Caco-2 (cell line): ENCODE results near the gene B3GLCT. TPM values are rescaled to one million over a fixed set of nuclear protein-coding genes. Genes with fewer than 3 reads are reported as not detected.

ENCODE experiments used
- BruUV-seq: library from RNA; stranded (reverse); fragments of 400-500 nt; replicated peaks from 2 replicates; lab custom pipeline; 2021; lab: Mats Ljungman, UMichigan
- CTCF ChIA-PET: fragments of 300-600 bp; sonication (Branson Sonifier 250); formaldehyde crosslinking; loops from one replicate; lab custom pipeline; 2022; ENCODE audit warnings: antibody characterized with exemption; lab: Charles Lee
- POLR2A ChIA-PET: fragments of 300-600 bp; sonication (Branson Sonifier 250); formaldehyde crosslinking; loops from one replicate; lab custom pipeline; 2022; ENCODE audit warnings: antibody characterized with exemption; lab: Charles Lee
- DNase-seq, 2 experiments: peaks; one replicate each; pipeline versions ENCODE4 v3.0.0 to v3.0.0-alpha.2; 2020 to 2022
- H3K27me3 ChIP-seq: replicated peaks from 2 replicates; pipeline ENCODE4 v1.6.0; 2011; ENCODE audit warnings: low read length; ENCODE audit not compliant: control insufficient read depth, insufficient read depth
- H3K36me3 ChIP-seq: 2 replicates; pipeline ENCODE4 v1.5.1; 2011; ENCODE audit warnings: low read length; ENCODE audit not compliant: control insufficient read depth, insufficient read depth
- H3K4me1 ChIP-seq: fragments of 250-450 bp; sonication (Bioruptor Pico); 2 replicates; pipeline ENCODE4 v1.5.1; 2020; ENCODE audit warnings: mild to moderate bottlenecking
- H3K4me3 ChIP-seq: 2 replicates; pipeline ENCODE4 v1.5.1; 2011; ENCODE audit warnings: low read depth, mild to moderate bottlenecking, control low read depth, low read length
- H3K9me3 ChIP-seq: fragments of 250-450 bp; sonication (Bioruptor Pico); 2 replicates; pipeline ENCODE4 v1.5.1; 2020; ENCODE audit warnings: mild to moderate bottlenecking, moderate library complexity
- H3K27ac Mint-ChIP-seq: one replicate; pipeline ENCODE4 v1.8.0; 2022; ENCODE audit warnings: mixed read lengths; ENCODE audit not compliant: unreplicated experiment
- H3K27me3 Mint-ChIP-seq: one replicate; pipeline ENCODE4 v1.8.0; 2022; ENCODE audit warnings: mixed read lengths; ENCODE audit not compliant: insufficient read depth, unreplicated experiment
- H3K36me3 Mint-ChIP-seq: one replicate; pipeline ENCODE4 v1.8.0; 2022; ENCODE audit warnings: mild to moderate bottlenecking, mixed read lengths; ENCODE audit not compliant: insufficient read depth, unreplicated experiment
- H3K4me1 Mint-ChIP-seq: one replicate; pipeline ENCODE4 v1.8.0; 2022; ENCODE audit warnings: low read depth, mixed read lengths; ENCODE audit not compliant: unreplicated experiment
- H3K4me3 Mint-ChIP-seq: one replicate; pipeline ENCODE4 v1.8.0; 2022; ENCODE audit warnings: mild to moderate bottlenecking, moderate library complexity, mixed read lengths; ENCODE audit not compliant: unreplicated experiment
- H3K9me3 Mint-ChIP-seq: one replicate; pipeline ENCODE4 v1.8.0; 2022; ENCODE audit warnings: mixed read lengths; ENCODE audit not compliant: unreplicated experiment
- CTCF ChIP-seq, 2 experiments: fragments of 200-600 bp in 1 of 2; IDR thresholded peaks; 1 replicate in 1 of 2; 2 replicates in 1 of 2; pipeline versions ENCODE4 v1.5.1 to v1.8.0; 2011 to 2022; ENCODE audit warnings: antibody characterized with exemption in 1 of 2, control low read depth in 1 of 2, inconsistent platforms in 1 of 2, low read depth in 1 of 2, low read length in 1 of 2, mild to moderate bottlenecking in 1 of 2, moderate library complexity in 1 of 2; ENCODE audit not compliant: insufficient read depth in 1 of 2, severe bottlenecking in 1 of 2, unreplicated experiment in 1 of 2
- intact Hi-C: fragments of 100-400 bp; cut with micrococcal nuclease; formaldehyde crosslinking; loops from one replicate; pipeline ENCODE4 v1.10.0; 2022; ENCODE audit not compliant: unreplicated experiment
- total RNA-seq: library from RNA; stranded (reverse); gene quantifications from 2 replicates; pipeline ENCODE4 v1.2.3, GENCODE V29; 2022

B3GLCT gene
- total RNA-seq, 1 experiment from 2014 or later = 4.5 TPM

GRCh38 chr13:31195616-31196015, 4.2 kb upstream of the B3GLCT start:
- H3K4me1 Mint-ChIP-seq = no peaks in the 10 kb centered on the region
- ChIA-PET CTCF (no interaction called here), POLR2A (no interaction called here)
- H3K27ac Mint-ChIP-seq = no peak overlapping the region
- Histone ChIP-seq H3K4me1 (no peaks in the 10 kb centered on the region), H3K9me3 (no peaks in the 10 kb centered on the region), H3K4me3 (no peak overlapping the region), H3K36me3 (no peaks in the 10 kb centered on the region), H3K27me3 (no peaks in the 10 kb centered on the region)
- H3K27me3 Mint-ChIP-seq = no peaks in the 10 kb centered on the region
- intact Hi-C loops = no loop called here
- no peak overlapping the region for H3K4me3 Mint-ChIP-seq
- H3K36me3 Mint-ChIP-seq = no peaks in the 10 kb centered on the region
- no peak for TF ChIP-seq CTCF (IDR thresholded peaks at IDR 0.05; ENCODE audit: insufficient read depth in 1 of 2, low read depth in 1 of 2, low read length in 1 of 2, severe bottlenecking in 1 of 2, unreplicated experiment in 1 of 2)
- DNase-seq = no peak
- BruUV-seq = no TSS peak
- H3K9me3 Mint-ChIP-seq = no peaks in the 10 kb centered on the region

- H3K27me3 ChIP-seq = no peaks in the 10 kb centered on the region
- no peak for TF ChIP-seq CTCF (IDR thresholded peaks at IDR 0.05; ENCODE audit: insufficient read depth in 1 of 2, low read depth in 1 of 2, low read length in 1 of 2, severe bottlenecking in 1 of 2, unreplicated experiment in 1 of 2)
- DNase-seq = no peak
- no peak overlapping the region for H3K4me3 Mint-ChIP-seq
- POLR2A ChIA-PET = no interaction called here
- CTCF ChIA-PET = no interaction called here
- peaks cover 6% of the 10 kb centered on the region for H3K4me1 ChIP-seq
- H3K9me3 Mint-ChIP-seq = no peaks in the 10 kb centered on the region
- no TSS peak for BruUV-seq
- H3K4me1 Mint-ChIP-seq = peaks cover 4% of the 10 kb centered on the region
- H3K4me3 ChIP-seq = no peak overlapping the region
- H3K27me3 Mint-ChIP-seq = no peaks in the 10 kb centered on the region
- no peaks in the 10 kb centered on the region for H3K36me3 Mint-ChIP-seq
- intact Hi-C loops = no loop called here
- no peaks in the 10 kb centered on the region for H3K9me3 ChIP-seq
- no peaks in the 10 kb centered on the region for H3K36me3 ChIP-seq
- no peak overlapping the region for H3K27ac Mint-ChIP-seq
These were observed 2.8 kb upstream of the B3GLCT start for GRCh38 chr13:31196992-31197391.

GRCh38 chr13:31198519-31198918, 1.3 kb upstream of the B3GLCT start:
- ChIA-PET CTCF (no interaction called here), POLR2A (no interaction called here)
- Mint-ChIP-seq H3K4me1 (peaks cover 4% of the 10 kb centered on the region), H3K27ac (no peak overlapping the region), H3K9me3 (no peaks in the 10 kb centered on the region), H3K27me3 (no peaks in the 10 kb centered on the region), H3K4me3 (no peak overlapping the region), H3K36me3 (no peaks in the 10 kb centered on the region)
- Histone ChIP-seq H3K27me3 (no peaks in the 10 kb centered on the region), H3K4me3 (no peak overlapping the region), H3K4me1 (peaks cover 6% of the 10 kb centered on the region), H3K36me3 (no peaks in the 10 kb centered on the region), H3K9me3 (no peaks in the 10 kb centered on the region)
- BruUV-seq = no TSS peak
- DNase-seq = no peak
- no peak for TF ChIP-seq CTCF (IDR thresholded peaks at IDR 0.05; ENCODE audit: insufficient read depth in 1 of 2, low read depth in 1 of 2, low read length in 1 of 2, severe bottlenecking in 1 of 2, unreplicated experiment in 1 of 2)
- intact Hi-C loops = loop anchor here (2.0 kb wide), 1 partner anchor 26 kb away; no protein-coding TSS in a partner anchor
